HG02763 (cell line): ENCODE results near the gene HRG.

Source experiments
- ATAC-seq: cut with Tn5 transposase; IDR thresholded peaks from one replicate; pipeline ENCODE4 v1.9.1; 2021; ENCODE audit warnings: mild to moderate bottlenecking, moderate library complexity; ENCODE audit not compliant: unreplicated experiment

Gene HRG

DNA sequence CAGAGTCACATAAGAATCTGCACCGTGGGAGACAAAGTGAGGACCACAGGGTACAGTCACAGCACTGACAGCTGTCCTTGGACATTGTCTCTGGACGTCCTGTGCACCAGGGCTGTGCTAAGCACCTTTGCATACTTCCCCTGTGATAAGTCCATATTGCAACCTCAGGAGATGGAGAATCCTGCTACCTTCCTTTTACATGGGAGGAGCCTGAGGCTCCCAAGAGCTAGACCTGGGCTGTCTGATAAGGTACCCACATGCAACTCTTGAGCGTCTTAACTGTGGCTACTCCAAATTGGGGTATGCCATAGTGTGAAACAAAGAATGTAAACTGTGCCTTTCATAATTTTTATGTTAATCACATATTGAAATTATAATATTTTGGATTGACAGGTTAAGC, 28.1 kb upstream of the HRG start:
- ATAC-seq: no peak

DNA sequence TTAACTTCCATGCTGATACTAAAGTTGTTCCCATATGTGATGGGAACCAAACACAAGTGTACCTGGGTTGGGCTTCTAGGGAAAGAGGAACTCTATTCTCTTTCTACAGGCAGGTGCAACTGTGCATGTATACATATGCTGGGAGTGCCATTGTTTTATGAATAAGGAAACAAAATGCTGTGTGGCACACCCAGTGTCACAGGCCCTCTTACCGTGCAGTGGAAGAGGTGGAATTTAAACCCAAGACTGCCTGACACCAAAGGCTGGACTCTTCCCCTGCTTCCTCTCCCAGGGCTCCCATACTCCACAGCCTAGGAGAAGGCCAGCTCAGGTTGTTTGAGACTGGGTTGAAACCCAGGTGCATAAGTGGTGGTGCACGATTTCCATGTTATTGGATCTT, 27.6 kb upstream of the HRG start:
- ATAC-seq: no peak

DNA sequence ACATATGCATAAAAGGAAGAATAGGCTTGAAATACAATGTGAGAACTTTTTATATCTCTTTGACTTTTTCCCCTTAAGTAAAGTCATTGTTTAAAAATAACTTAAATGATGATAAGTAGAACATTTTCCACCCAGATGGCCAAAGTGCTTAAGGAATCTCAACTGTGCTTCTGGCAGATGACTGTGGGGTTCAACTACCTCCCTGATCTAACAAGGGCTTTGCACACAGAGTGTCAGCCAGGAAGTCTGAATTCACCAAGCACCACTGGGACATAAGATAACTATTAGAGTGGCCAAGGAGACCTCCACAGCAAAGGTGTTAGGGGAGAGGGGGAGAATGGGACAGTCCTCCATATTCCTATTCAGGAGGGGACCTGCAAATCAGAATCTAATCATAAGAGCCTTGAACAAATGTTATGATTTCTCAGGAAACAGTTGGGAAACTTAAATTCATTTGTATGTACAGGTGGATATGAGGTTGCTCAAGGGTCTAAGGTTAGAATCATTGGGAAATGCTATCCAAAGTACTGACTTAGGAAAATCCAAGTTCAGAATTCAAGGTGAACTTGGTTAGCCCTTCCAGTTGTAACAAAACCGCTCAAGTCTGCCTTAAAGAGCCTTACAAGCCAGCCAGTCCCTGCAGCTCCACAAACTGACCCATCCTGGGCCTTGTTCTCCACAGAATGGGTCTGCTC, 25.9 kb upstream of the HRG start, which contains the start of gene FETUB:
TSS of gene FETUB (plus strand) at position 622 of the 695 bp plus-strand sequence. CDS start at position 684, 62 bp downstream.
- ATAC-seq: no peak

DNA sequence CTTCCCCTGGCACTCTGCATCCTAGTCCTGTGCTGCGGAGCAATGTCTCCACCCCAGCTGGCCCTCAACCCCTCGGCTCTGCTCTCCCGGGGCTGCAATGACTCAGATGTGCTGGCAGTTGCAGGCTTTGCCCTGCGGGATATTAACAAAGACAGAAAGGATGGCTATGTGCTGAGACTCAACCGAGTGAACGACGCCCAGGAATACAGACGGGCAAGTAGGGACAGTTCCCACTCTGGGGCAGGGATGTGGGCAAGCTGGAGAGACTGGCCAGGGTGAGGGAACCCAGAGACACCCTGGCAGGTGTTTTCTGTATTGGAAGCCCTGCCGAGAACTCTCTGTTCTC, 25.4 kb upstream of the HRG start:
- no peak for ATAC-seq

DNA sequence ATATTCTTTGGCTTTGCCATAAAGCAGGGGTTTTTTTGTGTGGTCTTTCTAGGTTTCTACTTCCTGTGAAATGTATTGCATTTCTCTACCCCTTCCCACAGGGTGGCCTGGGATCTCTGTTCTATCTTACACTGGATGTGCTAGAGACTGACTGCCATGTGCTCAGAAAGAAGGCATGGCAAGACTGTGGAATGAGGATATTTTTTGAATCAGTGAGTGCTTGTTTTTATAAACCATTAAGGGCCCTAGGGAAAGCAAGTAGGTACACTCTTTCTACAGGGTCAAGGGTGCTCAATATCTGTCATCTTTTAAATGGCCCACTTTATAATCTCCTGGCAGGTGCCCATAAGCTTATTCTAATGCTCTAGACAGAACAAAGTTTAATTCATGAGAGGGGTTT, 24.9 kb upstream of the HRG start:
- ATAC-seq: no peak

DNA sequence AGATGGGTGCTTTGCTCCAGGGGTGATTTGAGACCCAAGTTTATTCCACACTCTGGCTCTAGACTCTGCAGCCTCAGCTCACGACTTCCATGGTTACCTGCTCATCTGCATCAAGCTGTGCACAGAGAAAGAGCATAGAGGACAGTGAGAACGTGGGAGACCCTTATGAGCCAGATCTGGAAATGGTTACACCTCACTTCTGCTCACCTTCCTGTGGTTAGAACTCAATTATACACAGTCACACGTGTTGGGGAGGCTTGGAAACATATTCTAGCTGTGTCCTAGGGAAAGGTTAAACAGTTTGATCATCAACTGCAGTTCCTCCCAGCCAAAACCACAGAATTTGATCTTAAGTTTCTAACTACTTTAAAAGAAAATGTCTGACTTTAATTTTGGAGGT, 23.8 kb upstream of the HRG start:
- no peak for ATAC-seq

DNA sequence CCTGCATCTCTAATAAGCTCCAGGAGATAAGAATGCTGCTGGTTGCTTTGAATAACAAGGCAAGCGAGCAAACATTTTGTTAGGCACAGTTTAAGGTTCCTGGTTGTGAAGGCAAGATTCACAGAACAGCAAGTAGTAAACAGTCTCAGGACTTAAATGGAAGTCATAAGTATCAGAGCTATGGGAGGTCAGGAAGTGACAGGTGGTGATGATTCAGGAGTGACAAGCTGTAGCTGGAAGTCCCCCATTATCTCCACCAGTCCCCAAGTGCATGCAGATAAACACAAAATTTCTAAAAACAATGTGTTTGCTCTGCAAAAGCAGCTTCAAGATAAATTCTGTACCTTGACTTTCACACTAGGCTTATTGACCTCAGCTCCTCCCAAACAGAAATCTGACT, 22.3 kb upstream of the HRG start:
- ATAC-seq: no peak

DNA sequence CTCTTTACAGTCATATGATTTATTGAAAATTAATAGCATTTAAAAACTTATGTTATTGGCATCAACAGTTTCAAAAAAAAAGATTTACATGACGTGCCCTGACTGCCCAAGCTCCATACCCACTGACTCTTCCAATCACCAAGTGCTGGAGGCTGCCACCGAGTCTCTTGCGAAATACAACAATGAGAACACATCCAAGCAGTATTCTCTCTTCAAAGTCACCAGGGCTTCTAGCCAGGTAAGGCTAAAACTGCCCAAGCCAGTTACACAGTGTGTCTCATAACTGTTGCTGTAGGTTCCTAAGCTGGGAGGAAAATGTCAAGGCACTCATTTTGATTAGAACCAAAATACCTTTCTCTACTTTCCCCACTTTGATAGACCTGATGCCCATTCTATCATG, 21.1 kb upstream of the HRG start:
- ATAC-seq: no peak

DNA sequence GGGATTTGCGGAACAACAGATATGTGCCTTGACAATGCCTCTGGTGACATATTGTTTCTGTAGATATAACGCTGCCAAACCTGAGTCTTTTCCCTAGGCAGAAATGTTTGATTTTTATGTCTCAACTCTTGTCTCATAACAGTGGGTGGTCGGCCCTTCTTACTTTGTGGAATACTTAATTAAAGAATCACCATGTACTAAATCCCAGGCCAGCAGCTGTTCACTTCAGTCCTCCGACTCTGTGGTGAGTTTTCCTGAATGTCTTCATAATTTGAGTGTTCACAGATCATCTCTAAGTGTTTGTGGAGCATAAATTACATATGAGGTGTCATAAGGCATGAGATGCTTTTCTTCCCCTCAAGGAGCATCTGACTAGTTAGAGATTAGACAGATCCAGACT, 19.7 kb upstream of the HRG start:
- ATAC-seq: no peak

DNA sequence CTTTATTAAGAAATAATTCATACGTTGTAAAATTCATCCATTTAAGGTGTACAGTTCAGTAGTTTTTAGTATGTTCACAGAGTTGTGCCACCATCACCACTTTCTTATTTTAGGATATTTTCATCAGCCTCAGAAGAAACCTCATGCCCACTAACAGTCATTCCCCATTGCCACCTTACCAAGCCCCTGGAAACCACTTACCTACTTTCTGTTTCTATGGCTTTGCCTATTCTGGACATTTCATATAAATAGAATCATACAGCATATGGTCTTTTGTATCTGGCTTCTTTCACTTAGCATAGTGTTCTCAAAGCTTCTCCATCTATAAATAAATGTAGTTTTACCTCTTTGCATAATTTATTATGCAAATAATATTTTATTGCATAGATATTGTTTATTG, 19.0 kb upstream of the HRG start:
- ATAC-seq: no peak

DNA sequence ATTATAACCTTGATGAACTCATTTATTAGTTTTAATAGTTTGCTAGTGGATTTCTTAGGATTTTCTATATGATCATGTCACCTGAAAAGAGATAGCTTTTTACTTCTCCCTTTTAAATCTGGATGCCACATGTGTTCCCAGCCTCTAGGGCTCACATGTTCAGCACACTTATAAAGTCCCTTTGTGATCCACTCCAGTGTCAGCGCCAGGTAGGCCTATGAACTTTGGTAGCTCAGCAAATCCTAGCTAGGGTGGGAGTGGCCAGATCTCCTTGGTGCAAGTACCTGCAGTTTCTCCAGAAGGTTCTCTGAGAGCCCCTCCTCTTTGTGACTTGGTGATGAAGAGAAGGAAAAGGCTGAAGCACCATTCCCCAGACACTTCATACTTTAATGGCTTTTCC, 17.0 kb upstream of the HRG start:
- no peak for ATAC-seq

DNA sequence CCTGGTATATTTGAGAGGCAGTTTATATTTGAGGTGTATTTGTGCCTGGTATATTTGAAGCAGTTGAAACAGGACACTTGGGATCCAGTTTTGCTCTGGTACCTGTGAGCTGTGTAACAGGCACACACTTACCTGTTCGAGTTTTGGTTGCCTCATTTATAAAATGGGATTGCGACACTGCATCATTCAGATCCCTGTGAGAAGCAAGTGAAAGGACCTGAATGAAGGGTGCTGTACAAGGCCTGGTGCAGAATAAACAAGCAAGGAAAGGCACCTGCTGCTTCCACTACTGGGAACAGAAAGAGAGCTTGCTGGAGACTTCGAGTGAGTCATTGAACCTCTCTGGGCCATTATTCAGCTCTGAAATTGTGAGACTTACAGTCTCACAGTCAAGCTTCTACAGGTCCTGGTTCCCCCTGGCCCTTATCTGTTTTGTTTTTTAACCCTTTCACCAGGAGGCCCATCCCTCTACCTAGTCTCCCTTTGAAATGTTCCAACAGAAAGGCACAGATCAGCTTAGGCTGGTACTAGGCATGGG, 14.1 kb upstream of the HRG start:
- no peak for ATAC-seq

DNA sequence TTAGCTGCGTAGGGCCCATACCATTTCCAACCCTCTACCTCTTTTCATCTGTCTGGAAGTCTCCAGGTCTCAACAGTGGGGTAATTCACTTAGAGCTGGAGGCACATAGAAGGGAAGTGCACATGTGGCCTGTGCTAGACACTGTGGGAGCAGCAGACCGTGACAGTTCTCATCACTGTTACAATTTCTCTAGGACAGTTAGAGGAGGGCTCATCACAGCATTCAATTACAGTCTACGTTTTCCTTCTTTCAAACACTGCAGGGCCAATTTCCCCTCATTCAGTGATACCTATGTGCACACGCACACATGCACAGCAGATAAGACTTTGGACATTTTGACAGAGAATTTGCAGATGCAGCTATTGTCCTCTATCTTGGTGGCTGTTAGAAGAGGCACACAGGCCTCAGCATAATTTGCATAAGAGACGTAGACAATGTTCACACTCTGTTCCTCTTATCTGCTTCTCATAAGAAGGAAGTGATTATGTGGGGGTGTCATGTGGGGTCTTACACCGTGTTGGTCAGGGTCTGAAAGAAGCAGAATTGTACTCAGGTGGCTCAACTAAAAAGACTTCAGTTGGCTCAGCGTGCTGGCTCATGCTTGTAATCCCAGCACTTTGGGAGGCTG, 12.6 kb upstream of the HRG start:
- peak; percentile 87 for ATAC-seq

DNA sequence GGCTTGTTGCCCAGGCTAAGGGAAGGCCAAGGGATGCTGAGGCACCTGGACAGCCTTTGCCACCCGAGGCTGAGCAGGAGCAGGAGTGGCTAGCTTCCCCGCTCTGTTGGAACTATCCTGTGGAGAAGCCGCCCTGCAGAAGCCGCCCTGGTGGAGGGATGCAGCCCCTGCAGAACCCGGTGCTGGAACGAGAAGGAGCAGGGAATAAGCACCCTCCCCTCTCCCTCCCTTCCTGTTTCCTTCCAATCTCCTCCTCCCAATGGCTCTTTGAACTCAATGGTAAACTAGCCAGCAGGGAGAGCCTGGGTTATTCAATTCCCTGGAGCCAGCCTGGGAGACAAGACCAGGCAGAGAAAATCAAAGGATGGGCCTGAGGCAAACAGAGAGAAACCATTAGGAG, 11.8 kb upstream of the HRG start:
- no peak for ATAC-seq

DNA sequence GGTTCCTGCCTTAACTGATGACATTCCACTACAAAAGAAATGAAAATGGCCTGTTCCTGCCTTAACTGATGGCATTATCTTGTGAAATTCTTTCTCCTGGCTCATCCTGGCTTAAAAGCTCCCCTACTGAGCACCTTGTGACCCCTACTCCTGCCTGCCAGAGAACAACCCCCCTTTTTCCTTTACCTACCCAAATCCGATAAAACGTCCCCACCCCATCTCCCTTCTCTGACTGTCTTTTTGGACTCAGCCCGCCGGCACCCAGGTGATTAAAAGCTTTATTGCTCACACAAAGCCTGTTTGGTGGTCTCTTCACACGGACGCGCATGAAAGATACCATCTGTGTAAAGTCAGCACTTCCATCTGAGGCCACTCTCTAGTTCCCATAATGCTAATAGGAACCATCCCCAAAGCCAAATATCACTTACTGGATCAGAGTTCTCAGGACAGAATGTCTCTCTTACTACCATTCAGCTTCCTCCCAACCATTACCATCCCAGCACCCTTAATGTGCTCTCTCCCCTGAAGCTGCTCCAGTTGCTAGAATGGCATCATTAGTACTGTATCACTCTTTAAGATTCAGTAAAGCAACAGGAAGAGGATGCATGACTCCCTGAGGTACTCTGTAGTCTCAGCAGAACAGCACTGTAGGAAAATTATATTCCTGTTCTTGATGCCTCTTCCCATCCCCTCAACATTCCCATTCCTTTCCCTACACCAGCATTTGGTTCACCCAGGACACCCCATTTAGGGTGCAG, 2.3 kb upstream of the HRG start:
- ATAC-seq: no peak

DNA sequence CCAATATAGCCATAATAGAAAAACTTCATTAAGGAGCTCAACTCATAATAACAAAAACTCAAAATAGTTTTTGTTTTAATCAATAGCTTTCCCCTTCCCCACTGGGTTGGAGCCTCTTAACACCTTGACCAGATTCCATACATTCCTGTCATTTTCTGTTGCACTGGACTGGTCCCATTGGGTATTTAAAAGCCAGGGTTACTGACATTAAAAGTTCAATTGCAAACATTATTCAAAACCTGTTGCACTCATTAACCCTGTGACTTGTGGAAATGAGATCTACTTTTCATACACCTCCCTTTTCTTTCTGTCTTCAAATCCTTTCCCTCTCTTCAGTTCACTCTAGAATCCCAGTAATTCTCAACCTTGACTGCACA, 1.7 kb upstream of the HRG start:
- ATAC-seq: no peak

DNA sequence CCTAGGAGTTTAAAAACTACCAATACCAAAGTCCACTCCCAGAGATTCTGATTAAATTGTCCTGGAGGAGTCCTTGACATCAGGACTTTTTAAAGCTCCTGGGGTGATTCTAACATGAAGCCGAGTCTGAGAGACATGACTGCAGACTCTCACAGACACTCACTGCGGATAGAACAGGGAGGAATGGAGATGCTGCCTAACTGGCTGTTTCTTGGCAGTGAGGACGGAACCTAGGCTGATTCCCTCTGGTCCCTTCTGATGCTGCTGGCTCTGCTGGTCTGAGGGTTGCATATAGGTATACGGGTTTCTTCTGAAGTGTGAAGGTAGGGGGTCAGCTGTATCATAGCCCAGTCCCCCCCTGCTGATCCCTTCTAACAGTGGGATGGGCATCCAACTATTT, 1.3 kb upstream of the HRG start:
- no peak for ATAC-seq

DNA sequence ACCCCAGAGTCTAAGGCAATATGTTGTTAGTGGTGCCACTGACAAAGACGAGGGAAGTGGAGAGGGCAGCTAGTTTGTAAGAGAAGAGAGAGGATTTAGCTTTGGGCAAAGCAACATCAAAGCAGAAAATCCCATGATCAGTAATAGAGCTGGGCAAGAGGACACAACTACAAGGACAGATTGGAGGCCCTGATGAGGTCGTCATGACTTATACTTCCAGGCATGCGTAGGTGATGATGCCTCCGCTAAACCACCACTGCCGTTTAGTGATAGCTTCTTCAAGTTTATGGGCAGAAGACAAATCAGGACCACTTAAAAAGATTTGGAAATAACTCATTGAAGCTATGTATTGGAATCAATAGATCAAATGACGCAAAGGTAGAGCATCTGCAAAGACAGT, 2.6 kb downstream of the HRG start:
- ATAC-seq: no peak

DNA sequence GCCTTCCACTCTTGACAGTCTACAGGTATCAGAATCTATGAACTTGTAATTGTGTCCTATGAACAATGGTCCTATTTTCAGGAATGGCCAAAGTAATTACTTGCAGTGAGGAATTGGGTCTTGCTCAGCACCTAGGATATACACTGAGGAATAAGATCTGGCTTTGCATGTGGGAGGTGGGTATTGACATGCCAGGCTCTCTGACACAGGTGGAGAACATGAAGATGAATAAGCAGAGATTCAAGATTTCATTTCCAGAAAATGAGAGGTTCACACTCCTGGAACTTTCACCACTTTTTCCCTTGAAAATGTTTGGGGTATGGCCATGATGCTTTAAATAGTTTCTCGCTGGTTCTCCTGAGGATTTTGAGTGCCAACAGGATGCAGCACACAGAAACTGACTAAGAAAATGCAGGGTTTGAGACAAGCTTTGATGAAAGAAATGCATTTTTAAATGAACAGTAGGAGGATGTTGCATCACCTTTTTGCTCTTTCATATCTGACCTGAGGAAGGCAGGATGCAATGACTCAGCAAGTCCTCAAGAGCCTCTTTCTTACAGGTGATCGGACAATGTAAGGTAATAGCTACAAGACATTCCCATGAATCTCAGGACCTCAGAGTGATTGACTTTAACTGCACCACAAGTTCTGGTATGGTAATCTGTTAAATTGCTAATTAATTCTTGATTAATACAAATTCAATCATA, 3.7 kb downstream of the HRG start:
- no peak for ATAC-seq

DNA sequence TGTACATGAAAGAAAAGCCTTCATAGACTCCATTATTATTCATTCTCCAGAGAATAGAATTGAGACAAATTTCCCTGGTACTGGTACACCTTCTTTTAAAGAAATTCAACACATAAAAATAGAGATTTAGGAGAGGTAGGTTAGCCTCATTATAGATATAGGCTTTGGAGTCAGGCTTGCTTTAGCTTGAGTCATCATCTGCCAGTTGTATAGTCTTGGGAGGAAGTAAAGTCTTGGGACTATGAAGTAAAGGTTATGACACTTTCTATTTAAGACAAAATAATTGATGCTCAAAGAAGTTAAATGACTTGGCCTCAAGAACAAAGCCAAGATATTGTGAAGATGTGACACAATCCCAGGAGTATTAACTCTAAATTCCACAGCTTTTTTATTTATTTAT, 4.3 kb downstream of the HRG start:
- no peak for ATAC-seq

DNA sequence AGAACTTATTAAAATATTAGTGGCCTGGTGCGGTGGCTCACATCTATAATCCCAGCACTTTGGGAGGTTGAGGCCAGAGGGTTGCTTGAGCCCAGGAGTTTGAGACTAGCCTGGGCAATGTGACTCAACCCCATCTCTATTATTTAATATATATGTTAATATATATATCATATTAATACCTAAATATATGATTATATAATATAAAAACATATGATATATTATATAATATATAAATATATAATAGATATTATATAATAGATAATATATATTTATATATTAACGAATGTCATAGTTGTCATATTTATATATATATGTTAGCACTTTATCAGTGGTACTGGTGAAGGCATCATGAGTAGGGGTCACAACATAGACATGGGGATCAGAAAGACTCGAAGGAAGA, 5.2 kb downstream of the HRG start:
- ATAC-seq: no peak

DNA sequence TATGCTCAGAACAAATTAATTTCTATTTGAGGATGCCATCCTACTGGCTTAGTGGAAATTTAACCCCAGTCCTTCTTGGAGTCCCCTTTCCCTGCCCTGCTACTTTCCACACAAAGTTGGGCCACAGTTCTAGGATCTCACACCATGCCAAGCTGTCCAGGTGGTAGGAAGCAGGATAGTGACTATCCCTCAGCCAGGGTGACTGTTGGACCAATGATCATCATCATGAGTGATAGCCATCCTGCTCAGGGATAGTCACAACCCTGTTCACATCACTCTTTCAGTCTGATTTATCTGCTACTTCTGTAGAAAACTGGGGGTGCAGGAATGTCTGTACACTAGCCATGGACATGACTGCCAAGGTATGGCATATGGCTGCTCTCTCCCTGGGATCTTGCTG, 12.8 kb downstream of the HRG start:
- ATAC-seq: no peak
